ENCODE data around the gene VWA2. TPM values are rescaled to one million over a fixed set of nuclear protein-coding genes. Genes with fewer than 3 reads are reported as not detected.

Gene VWA2
- total RNA-seq, 1 experiment from 2014 or later = 1.6 TPM

- no peak overlapping the region for H4K8ac ChIP-seq (replicated peaks; ENCODE audit: insufficient read length, low read depth, low read length)
- no peaks in the 10 kb centered on the region for H3K9me3 Mint-ChIP-seq
- no peak overlapping the region for H3K4ac ChIP-seq (ENCODE audit: low read depth, low read length)
- H3K14ac ChIP-seq (ENCODE audit: insufficient read depth, low read length) = no peak overlapping the region
- no peak for TF ChIP-seq CTCF (conservative IDR thresholded peaks at IDR 0.05)
- no peak overlapping the region for H3K56ac ChIP-seq (ENCODE audit: insufficient read length, low read depth, low read length)
- no peak overlapping the region for H3K27ac ChIP-seq (ENCODE audit: insufficient read length, low read depth, low read length)
- H3K18ac ChIP-seq (ENCODE audit: insufficient read length, low read depth, low read length) = no peak overlapping the region
- peaks cover 5% of the 10 kb centered on the region for H3K27me3 Mint-ChIP-seq (ENCODE audit: low read depth)
- H2AK5ac ChIP-seq (ENCODE audit: insufficient read length, low read length) = no peak overlapping the region
- H2BK12ac ChIP-seq (ENCODE audit: insufficient read length, low read depth, low read length) = no peak overlapping the region
- H3K4me1 Mint-ChIP-seq = peaks cover 0 to 3% of the 10 kb centered on the region in 2 experiments; a peak in 1 of 4 replicates
- H3K23ac ChIP-seq (ENCODE audit: insufficient read length, low read depth, low read length) = no peak overlapping the region
- no peaks in the 10 kb centered on the region for H3K36me3 Mint-ChIP-seq (ENCODE audit: insufficient read depth in 1 of 3, low read depth in 3 of 3)
- H2BK5ac ChIP-seq (ENCODE audit: insufficient read length, low read length) = no peak overlapping the region
- H3K27me3 ChIP-seq (ENCODE audit: insufficient read depth, low read length) = no peaks in the 10 kb centered on the region
- no peaks in the 10 kb centered on the region for H3K9me3 ChIP-seq (ENCODE audit: control insufficient read depth, low read depth, low read length)
- no CpG with 5 or more reads among the region's 3 CpGs for WGBS (ENCODE audit: extremely low coverage, insufficient read length, low lambda C conversion rate)
- no peaks in the 10 kb centered on the region for H3K79me2 ChIP-seq (ENCODE audit: insufficient read depth, low read length)
- H2AFZ ChIP-seq (ENCODE audit: low read length) = no peak overlapping the region
- H3K9ac ChIP-seq (ENCODE audit: extremely low read depth, insufficient read length, low read length) = no peak overlapping the region
- no peak overlapping the region for H2BK15ac ChIP-seq (ENCODE audit: low read depth, low read length)
- H4K5ac ChIP-seq (ENCODE audit: insufficient read length, low read depth, low read length) = no peak overlapping the region
- H3K23me2 ChIP-seq (ENCODE audit: insufficient read length, low read depth, low read length, poor library complexity, severe bottlenecking) = no peaks in the 10 kb centered on the region
- H3K79me1 ChIP-seq (ENCODE audit: insufficient read depth, low read depth, low read length, poor library complexity, severe bottlenecking) = no peaks in the 10 kb centered on the region
- no peak for DNase-seq
- H4K20me1 ChIP-seq (ENCODE audit: control insufficient read depth, insufficient read depth, insufficient read length) = no peaks in the 10 kb centered on the region
- H2BK20ac ChIP-seq (ENCODE audit: low read depth, low read length, poor library complexity, severe bottlenecking) = no peak overlapping the region
- H3K4me2 ChIP-seq (ENCODE audit: insufficient read depth, insufficient read length, low read length) = no peak overlapping the region
- no peak overlapping the region for H4K91ac ChIP-seq (ENCODE audit: insufficient read length, low read depth, low read length)
- H2BK120ac ChIP-seq (ENCODE audit: low read depth, low read length, poor library complexity, severe bottlenecking) = no peak overlapping the region
- H3K4me1 ChIP-seq (ENCODE audit: insufficient read depth, low read length) = no peaks in the 10 kb centered on the region
- H3K4me3 Mint-ChIP-seq = no peak overlapping the region
- H3K27ac Mint-ChIP-seq = no peak overlapping the region
- no peak overlapping the region for H3T11ph ChIP-seq (ENCODE audit: low read length)
Measured at GRCh38 chr10:114271075-114271778, 32.2 kb downstream of the VWA2 start.
